Measurements from ENCODE around the gene RCC1. TPM values are rescaled to one million over a fixed set of nuclear protein-coding genes. Genes with fewer than 3 reads are reported as not detected.
A peak's percentile ranks its signal among the peaks of the same experiment; 100 is the strongest.

RCC1 gene
- 58.4 TPM in 2 replicates for total RNA-seq
- long read RNA-seq, transcript RCC1-202 (10 exons, 2,424 nt): major isoform, 45 of 120 reads
- long read RNA-seq, transcript RCC1-204 (12 exons, 2,715 nt): minor isoform, 6 of 120 reads
- long read RNA-seq, partial matches to known transcripts: 7 of 120 reads
- long read RNA-seq, other reads (novel, unspliced or antisense): 54 of 120 reads

DNA sequence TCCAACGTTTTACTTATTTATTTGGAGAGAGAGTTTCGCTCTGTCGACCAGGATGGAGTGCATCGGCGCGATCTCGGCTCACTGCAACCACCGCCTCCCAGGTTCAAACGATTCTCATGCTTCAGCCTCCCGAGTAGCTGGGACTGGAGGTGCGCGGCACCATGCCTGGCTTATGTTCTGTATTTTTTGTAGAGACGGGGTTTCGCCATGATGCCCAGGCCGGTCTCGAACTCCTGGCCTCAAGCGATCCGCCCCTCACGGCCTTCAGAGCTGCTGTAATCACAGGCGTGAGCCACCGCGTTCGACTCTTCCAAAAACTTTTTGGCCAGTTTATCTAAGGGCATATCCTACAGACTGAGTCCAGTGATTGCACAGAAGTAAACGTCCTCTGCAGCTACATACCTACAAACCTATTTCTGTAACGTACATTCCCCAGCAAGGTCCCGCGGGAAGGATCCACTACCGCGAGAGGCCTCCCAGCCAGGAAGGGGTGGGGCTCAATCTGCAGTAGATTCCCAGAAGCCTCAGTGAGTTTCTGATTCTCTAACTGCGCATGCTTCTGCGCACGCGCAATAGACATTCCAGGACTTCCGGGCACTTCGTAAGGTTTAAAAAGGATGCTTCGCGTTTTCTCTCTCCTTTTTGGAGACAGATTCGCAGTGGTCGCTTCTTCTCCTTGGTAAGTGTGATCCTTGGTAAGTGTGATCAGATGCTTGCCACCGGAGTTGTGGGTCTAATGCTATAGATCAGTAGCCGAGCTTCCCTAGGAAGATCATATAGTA is at the start of gene RCC1:
RCC1 (plus strand) TSS at position 638 of the 782 bp plus-strand sequence. CDS start 23,824 bp downstream, outside the sequence.
- TF ChIP-seq, protein P1, sequence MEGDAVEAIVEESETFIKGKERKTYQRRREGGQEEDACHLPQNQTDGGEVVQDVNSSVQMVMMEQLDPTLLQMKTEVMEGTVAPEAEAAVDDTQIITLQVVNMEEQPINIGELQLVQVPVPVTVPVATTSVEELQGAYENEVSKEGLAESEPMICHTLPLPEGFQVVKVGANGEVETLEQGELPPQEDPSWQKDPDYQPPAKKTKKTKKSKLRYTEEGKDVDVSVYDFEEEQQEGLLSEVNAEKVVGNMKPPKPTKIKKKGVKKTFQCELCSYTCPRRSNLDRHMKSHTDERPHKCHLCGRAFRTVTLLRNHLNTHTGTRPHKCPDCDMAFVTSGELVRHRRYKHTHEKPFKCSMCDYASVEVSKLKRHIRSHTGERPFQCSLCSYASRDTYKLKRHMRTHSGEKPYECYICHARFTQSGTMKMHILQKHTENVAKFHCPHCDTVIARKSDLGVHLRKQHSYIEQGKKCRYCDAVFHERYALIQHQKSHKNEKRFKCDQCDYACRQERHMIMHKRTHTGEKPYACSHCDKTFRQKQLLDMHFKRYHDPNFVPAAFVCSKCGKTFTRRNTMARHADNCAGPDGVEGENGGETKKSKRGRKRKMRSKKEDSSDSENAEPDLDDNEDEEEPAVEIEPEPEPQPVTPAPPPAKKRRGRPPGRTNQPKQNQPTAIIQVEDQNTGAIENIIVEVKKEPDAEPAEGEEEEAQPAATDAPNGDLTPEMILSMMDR (IDR thresholded peaks at IDR 0.05; ENCODE audit: unreplicated experiment): no peak
- Mint-ChIP-seq H3K4me3 (ENCODE audit: low read depth) (peak within 1 kb of the TSS; percentile 97), H3K4me1 (ENCODE audit: low read depth) (peaks cover 34% of the 10 kb centered on the region), H3K36me3 (ENCODE audit: insufficient read depth) (peaks cover 18% of the 10 kb centered on the region), H3K27me3 (no peaks in the 10 kb centered on the region), H3K27ac (peak within 1 kb of the TSS; percentile 99), H3K9me3 (ENCODE audit: low read depth) (no peaks in the 10 kb centered on the region)
- peak; percentile 89 for DNase-seq (ENCODE audit: low spot score, unreplicated experiment)

DNA sequence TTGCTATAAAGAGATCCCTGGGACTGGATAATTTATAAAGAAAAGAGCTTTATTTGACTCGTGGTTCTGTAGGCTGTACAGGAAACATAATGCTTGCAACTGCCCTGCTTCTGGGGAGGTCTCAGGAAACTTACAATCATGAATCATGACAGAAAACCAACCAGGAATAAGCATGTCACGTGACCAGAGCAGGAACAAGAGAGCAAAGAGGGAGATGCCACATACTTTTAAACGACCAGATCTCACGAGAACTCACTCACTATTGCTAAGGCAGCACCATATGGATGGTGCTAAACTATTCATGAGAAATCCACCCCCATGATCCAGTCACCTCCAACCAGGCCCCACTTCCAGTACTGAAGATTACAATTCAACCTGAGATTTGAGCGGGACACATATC is 49.8 kb upstream of the RCC1 start:
- no peak for DNase-seq (ENCODE audit: low spot score, unreplicated experiment)
- TF ChIP-seq, protein P1 (IDR thresholded peaks at IDR 0.05; ENCODE audit: unreplicated experiment): no peak
- no peak overlapping the region for H3K27ac Mint-ChIP-seq
- peaks cover 3% of the 10 kb centered on the region for H3K4me1 Mint-ChIP-seq (ENCODE audit: low read depth)
- peaks cover 15% of the 10 kb centered on the region for H3K36me3 Mint-ChIP-seq (ENCODE audit: insufficient read depth)
- no peak overlapping the region for H3K4me3 Mint-ChIP-seq (ENCODE audit: low read depth)
- no peaks in the 10 kb centered on the region for H3K9me3 Mint-ChIP-seq (ENCODE audit: low read depth)
- no peaks in the 10 kb centered on the region for H3K27me3 Mint-ChIP-seq

GRCh38 chr1:28457678-28458077 is 48.2 kb upstream of the RCC1 start:
- H3K4me3 Mint-ChIP-seq (ENCODE audit: low read depth): no peak overlapping the region
- TF ChIP-seq, protein P1 (IDR thresholded peaks at IDR 0.05; ENCODE audit: unreplicated experiment): no peak
- no peaks in the 10 kb centered on the region for H3K9me3 Mint-ChIP-seq (ENCODE audit: low read depth)
- H3K4me1 Mint-ChIP-seq (ENCODE audit: low read depth): peaks cover 3% of the 10 kb centered on the region
- no peak for DNase-seq (ENCODE audit: low spot score, unreplicated experiment)
- no peaks in the 10 kb centered on the region for H3K27me3 Mint-ChIP-seq
- H3K36me3 Mint-ChIP-seq (ENCODE audit: insufficient read depth): peaks cover 17% of the 10 kb centered on the region
- H3K27ac Mint-ChIP-seq: no peak overlapping the region

DNA sequence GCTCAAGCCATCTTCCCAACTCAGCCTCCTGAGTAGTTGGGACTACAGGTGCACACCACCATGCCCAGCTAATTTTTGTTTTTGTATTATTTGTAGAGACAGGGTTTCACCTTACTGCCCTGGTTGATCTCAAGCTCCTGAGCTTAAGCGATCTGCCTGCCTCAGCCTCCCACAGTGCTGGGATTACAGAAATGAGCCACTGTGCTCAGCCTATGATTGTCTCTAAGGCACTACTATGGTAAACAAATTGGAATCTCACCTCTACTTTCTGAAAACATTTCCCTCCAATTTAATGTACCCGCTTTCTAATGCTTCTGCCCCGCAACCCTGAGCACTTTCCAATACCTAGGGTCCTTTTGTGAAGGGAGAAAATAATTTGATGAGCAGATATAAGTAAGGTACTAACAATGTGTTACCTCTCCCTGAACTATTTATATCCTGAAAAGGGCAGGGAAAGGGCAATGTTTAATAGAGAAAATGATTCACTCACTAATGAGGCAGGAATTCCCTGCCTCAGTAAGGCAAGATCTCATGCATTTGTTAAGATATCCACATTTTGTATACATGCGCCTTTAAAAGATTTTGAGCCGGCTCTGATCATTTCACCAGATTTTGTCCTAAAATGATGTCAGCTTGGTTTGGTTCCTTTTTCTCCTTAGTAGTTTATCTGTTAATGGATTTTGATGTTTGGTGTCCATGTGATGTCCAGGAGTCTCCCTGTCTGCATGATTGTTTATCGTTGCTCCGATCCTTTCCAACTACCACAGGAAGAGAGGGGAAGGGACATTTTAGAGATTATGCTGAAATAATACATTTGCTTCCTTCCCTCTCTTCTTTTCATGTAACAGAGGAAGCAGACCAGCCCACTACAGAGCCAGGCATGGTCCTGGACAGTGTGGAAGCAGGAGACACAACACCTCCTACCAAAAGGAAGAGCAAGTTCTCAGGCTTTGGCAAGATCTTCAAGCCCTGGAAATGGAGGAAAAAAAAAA is 47.3 kb upstream of the RCC1 start:
- H3K27me3 Mint-ChIP-seq: no peaks in the 10 kb centered on the region
- TF ChIP-seq, protein P1 (IDR thresholded peaks at IDR 0.05; ENCODE audit: unreplicated experiment): no peak
- peaks cover 12% of the 10 kb centered on the region for H3K36me3 Mint-ChIP-seq (ENCODE audit: insufficient read depth)
- H3K4me3 Mint-ChIP-seq (ENCODE audit: low read depth): no peak overlapping the region
- no peaks in the 10 kb centered on the region for H3K9me3 Mint-ChIP-seq (ENCODE audit: low read depth)
- peak overlapping the region; percentile 37 for H3K27ac Mint-ChIP-seq
- no peak for DNase-seq (ENCODE audit: low spot score, unreplicated experiment)
- H3K4me1 Mint-ChIP-seq (ENCODE audit: low read depth): peaks cover 3% of the 10 kb centered on the region
